Neural cell (in vitro differentiated cells): ENCODE measurements around the gene DERL3. TPM values are rescaled to one million over a fixed set of nuclear protein-coding genes. Genes with fewer than 3 reads are reported as not detected.

Source experiments
- H2AFZ ChIP-seq: fragments of 200-600, 300-800 bp; sonication (generic), shearing (Covaris generic); 2 replicates; pipeline ENCODE4 v1.6.0; 2014; ENCODE audit warnings: low read depth, mild to moderate bottlenecking, antibody characterized with exemption, low read length, moderate library complexity
- H3F3A ChIP-seq: fragments of 200-600 bp; shearing (Covaris generic); 2 replicates; pipeline ENCODE4 v1.6.1; 2016; ENCODE audit warnings: mild to moderate bottlenecking, moderate library complexity, mixed read lengths, antibody characterized with exemption, low read length; ENCODE audit not compliant: insufficient read depth, poor library complexity, severe bottlenecking
- H3K27ac ChIP-seq: fragments of 200-600, 300-800 bp; sonication (generic), shearing (Covaris generic); 2 replicates; pipeline ENCODE4 v1.5.1; 2014; ENCODE audit warnings: mild to moderate bottlenecking, low read length, moderate library complexity
- H3K27me3 ChIP-seq: fragments of 300-800, 200-600 bp; sonication (generic), shearing (Covaris generic); 2 replicates; pipeline ENCODE4 v1.6.0; 2014; ENCODE audit warnings: mild to moderate bottlenecking, low read depth, low read length, moderate library complexity; ENCODE audit not compliant: insufficient read depth
- H3K36me3 ChIP-seq: fragments of 300-800, 200-600 bp; sonication (generic), shearing (Covaris generic); 2 replicates; pipeline ENCODE4 v1.5.1; 2014; ENCODE audit warnings: mild to moderate bottlenecking, antibody characterized with exemption, low read length, moderate library complexity; ENCODE audit not compliant: insufficient read depth
- H3K4me2 ChIP-seq: fragments of 300-800, 200-600 bp; sonication (generic), shearing (Covaris generic); 2 replicates; pipeline ENCODE4 v1.6.0; 2014; ENCODE audit warnings: mild to moderate bottlenecking, low read length
- H3K4me3 ChIP-seq: fragments of 300-800, 200-600 bp; sonication (generic), shearing (Covaris generic); 2 replicates; pipeline ENCODE4 v1.5.1; 2014; ENCODE audit warnings: mild to moderate bottlenecking, low read length, moderate library complexity
- H3K79me2 ChIP-seq: fragments of 200-600 bp; shearing (Covaris generic); replicated peaks from 2 replicates; pipeline ENCODE4 v1.6.0; 2014; ENCODE audit warnings: mild to moderate bottlenecking, low read length, moderate library complexity; ENCODE audit not compliant: insufficient read depth
- H3K9ac ChIP-seq: fragments of 300-800, 200-600 bp; sonication (generic), shearing (Covaris generic); 2 replicates; pipeline ENCODE4 v1.6.1; 2016; ENCODE audit warnings: mild to moderate bottlenecking, low read length, mixed read lengths
- H3K9me2 ChIP-seq: fragments of 200-600 bp; shearing (Covaris generic); 2 replicates; pipeline ENCODE4 v1.6.1; 2016; ENCODE audit warnings: mild to moderate bottlenecking, low read length, mixed read lengths; ENCODE audit not compliant: insufficient read depth
- H3K9me3 ChIP-seq: fragments of 200-600, 300-800 bp; sonication (generic), shearing (Covaris generic); 2 replicates; pipeline ENCODE4 v1.6.1; 2016; ENCODE audit warnings: mild to moderate bottlenecking, mixed run types, low read length, moderate library complexity, mixed read lengths
- H4K20me1 ChIP-seq: fragments of 200-600 bp; shearing (Covaris generic); 2 replicates; pipeline ENCODE4 v1.6.1; 2016; ENCODE audit warnings: mild to moderate bottlenecking, mixed run types; ENCODE audit not compliant: insufficient read depth
- EP300 ChIP-seq: fragments of 450-650 bp; conservative IDR thresholded peaks from 2 replicates; pipeline ENCODE4 v1.6.1; 2014; ENCODE audit warnings: antibody characterized with exemption, mild to moderate bottlenecking, moderate library complexity; ENCODE audit not compliant: poor library complexity, severe bottlenecking
- EZH2 ChIP-seq: fragments of 200-600, 300-800 bp; shearing (Covaris generic), sonication (generic); IDR thresholded peaks from 2 replicates; pipeline ENCODE4 v1.6.1; 2014; ENCODE audit warnings: antibody characterized with exemption, low read length, borderline replicate concordance, mild to moderate bottlenecking; ENCODE audit not compliant: insufficient read depth, poor library complexity, severe bottlenecking
- MXI1 ChIP-seq: fragments of 450-650 bp; conservative IDR thresholded peaks from 2 replicates; pipeline ENCODE4 v1.6.1; 2014; ENCODE audit warnings: antibody characterized with exemption, mild to moderate bottlenecking; ENCODE audit not compliant: poor library complexity, severe bottlenecking
- POLR2AphosphoS5 ChIP-seq: IDR thresholded peaks from 2 replicates; pipeline ENCODE4 v1.6.1; 2012
- RAD21 ChIP-seq: fragments of 450-650 bp; conservative IDR thresholded peaks from 2 replicates; pipeline ENCODE4 v1.6.1; 2014; ENCODE audit warnings: antibody characterized with exemption, mild to moderate bottlenecking, moderate library complexity
- SMC3 ChIP-seq: fragments of 450-650 bp; conservative IDR thresholded peaks from 2 replicates; pipeline ENCODE4 v1.6.1; 2014; ENCODE audit warnings: antibody characterized with exemption, mild to moderate bottlenecking, moderate library complexity; ENCODE audit not compliant: poor library complexity
- TAF1 ChIP-seq: IDR thresholded peaks from 2 replicates; pipeline ENCODE4 v1.6.1; 2012; ENCODE audit warnings: low read depth
- polyA plus RNA-seq: library from polyadenylated mRNA; depleted of rRNA; stranded (reverse); fragments of >200 nt; gene quantifications from 2 replicates; pipeline ENCODE4 v1.2.3, GENCODE V29; 2014
- TF ChIP-seq, protein P1 (sequence below): fragments of 450-650 bp; IDR thresholded peaks from 2 replicates; pipeline ENCODE4 v1.5.1; 2014; ENCODE audit warnings: antibody characterized with exemption, mild to moderate bottlenecking, moderate library complexity; ENCODE audit not compliant: poor library complexity, severe bottlenecking
- TF ChIP-seq, protein P2 (sequence below): IDR thresholded peaks from 2 replicates; pipeline ENCODE4 v1.6.1; 2012; ENCODE audit warnings: borderline replicate concordance

DERL3 gene
- polyA plus RNA-seq, 1 donor from 2014 or later, result 0.84 TPM

DNA sequence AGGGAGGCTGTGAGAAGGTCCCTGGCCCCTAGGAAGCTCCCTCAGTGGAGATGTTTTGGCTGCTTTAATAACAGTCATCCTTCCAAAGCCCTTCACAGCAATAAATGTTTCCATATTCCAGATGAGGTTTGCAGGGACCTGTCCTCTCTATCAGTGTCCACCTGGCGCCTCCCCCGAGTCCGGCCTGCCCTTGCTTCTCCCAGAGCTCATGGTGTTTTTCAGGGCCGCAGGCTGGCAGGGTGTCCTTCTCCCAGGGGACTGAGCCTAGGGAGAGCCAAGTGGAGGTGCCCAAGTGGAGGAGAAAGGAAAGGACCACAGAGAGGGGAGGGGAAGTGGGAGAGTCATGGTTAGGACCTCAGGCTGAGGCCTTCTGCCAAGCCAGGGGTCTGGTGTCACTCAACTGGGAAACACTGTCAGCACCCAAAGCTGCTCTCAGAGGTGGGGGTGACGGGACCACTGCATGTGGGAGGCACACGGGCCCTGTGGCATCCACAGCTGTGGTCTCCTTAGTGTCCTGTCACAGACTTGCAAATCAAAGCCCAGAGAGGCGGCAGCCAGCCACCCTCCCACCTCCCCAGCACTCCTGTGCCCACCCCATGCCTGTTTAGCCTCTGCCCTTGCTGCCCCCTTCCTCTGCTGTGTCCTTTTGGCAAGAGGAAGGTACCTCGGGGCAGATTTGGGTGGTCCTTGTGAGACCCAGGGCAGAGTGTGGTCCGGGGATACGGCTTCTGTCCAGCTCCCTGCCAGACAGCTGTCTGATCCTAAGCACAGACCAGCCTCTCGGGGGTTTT, 6.4 kb downstream of the DERL3 start:
- no peaks in the 10 kb centered on the region for H3K27me3 ChIP-seq
- no peaks in the 10 kb centered on the region for H3F3A ChIP-seq
- no peak overlapping the region for H3K4me2 ChIP-seq
- H3K36me3 ChIP-seq, result no peaks in the 10 kb centered on the region
- H4K20me1 ChIP-seq, result no peaks in the 10 kb centered on the region
- no peak overlapping the region for H3K9ac ChIP-seq
- no peaks in the 10 kb centered on the region for H3K9me3 ChIP-seq
- no peak overlapping the region for H2AFZ ChIP-seq
- no peaks in the 10 kb centered on the region for H3K9me2 ChIP-seq
- H3K4me3 ChIP-seq, result no peak overlapping the region
- TF ChIP-seq RAD21, result no peak
- TF ChIP-seq EZH2, result no peak
- TF ChIP-seq EP300, result no peak
- no peak for TF ChIP-seq POLR2AphosphoS5
- TF ChIP-seq MXI1, result no peak
- TF ChIP-seq TAF1, result no peak
- TF ChIP-seq, protein P1, sequence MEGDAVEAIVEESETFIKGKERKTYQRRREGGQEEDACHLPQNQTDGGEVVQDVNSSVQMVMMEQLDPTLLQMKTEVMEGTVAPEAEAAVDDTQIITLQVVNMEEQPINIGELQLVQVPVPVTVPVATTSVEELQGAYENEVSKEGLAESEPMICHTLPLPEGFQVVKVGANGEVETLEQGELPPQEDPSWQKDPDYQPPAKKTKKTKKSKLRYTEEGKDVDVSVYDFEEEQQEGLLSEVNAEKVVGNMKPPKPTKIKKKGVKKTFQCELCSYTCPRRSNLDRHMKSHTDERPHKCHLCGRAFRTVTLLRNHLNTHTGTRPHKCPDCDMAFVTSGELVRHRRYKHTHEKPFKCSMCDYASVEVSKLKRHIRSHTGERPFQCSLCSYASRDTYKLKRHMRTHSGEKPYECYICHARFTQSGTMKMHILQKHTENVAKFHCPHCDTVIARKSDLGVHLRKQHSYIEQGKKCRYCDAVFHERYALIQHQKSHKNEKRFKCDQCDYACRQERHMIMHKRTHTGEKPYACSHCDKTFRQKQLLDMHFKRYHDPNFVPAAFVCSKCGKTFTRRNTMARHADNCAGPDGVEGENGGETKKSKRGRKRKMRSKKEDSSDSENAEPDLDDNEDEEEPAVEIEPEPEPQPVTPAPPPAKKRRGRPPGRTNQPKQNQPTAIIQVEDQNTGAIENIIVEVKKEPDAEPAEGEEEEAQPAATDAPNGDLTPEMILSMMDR, result no peak
- TF ChIP-seq, protein P2, sequence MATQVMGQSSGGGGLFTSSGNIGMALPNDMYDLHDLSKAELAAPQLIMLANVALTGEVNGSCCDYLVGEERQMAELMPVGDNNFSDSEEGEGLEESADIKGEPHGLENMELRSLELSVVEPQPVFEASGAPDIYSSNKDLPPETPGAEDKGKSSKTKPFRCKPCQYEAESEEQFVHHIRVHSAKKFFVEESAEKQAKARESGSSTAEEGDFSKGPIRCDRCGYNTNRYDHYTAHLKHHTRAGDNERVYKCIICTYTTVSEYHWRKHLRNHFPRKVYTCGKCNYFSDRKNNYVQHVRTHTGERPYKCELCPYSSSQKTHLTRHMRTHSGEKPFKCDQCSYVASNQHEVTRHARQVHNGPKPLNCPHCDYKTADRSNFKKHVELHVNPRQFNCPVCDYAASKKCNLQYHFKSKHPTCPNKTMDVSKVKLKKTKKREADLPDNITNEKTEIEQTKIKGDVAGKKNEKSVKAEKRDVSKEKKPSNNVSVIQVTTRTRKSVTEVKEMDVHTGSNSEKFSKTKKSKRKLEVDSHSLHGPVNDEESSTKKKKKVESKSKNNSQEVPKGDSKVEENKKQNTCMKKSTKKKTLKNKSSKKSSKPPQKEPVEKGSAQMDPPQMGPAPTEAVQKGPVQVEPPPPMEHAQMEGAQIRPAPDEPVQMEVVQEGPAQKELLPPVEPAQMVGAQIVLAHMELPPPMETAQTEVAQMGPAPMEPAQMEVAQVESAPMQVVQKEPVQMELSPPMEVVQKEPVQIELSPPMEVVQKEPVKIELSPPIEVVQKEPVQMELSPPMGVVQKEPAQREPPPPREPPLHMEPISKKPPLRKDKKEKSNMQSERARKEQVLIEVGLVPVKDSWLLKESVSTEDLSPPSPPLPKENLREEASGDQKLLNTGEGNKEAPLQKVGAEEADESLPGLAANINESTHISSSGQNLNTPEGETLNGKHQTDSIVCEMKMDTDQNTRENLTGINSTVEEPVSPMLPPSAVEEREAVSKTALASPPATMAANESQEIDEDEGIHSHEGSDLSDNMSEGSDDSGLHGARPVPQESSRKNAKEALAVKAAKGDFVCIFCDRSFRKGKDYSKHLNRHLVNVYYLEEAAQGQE, result no peak
- no peak for TF ChIP-seq SMC3
- H3K27ac ChIP-seq, result no peak overlapping the region
- peaks cover 12% of the 10 kb centered on the region for H3K79me2 ChIP-seq

DNA sequence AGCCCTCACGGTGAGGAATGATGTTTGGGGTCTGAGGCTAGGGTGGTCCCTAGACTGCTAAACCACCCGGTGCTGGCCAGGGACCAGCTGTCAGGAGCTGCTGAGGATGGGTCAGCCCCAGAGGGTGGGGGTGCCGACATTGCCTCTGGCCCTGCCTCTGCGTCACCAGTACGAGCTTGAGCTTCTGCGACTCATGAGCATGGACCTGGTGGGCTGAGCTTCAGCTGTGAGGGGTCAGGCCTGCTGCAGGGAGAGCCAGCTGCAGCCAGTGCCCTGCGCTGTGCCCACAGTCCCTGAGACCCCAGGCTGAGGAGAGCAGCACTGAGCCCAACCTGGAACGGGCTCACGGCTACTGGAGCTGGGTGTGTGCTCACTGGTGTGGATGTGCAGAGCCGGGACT, 7.0 kb downstream of the DERL3 start:
- peaks cover 12% of the 10 kb centered on the region for H3K79me2 ChIP-seq
- H3K4me3 ChIP-seq, result no peak overlapping the region
- H3K9me3 ChIP-seq, result no peaks in the 10 kb centered on the region
- no peak overlapping the region for H3K9ac ChIP-seq
- no peak overlapping the region for H3K4me2 ChIP-seq
- H3F3A ChIP-seq, result no peaks in the 10 kb centered on the region
- no peaks in the 10 kb centered on the region for H3K36me3 ChIP-seq
- H2AFZ ChIP-seq, result no peak overlapping the region
- H3K27ac ChIP-seq, result no peak overlapping the region
- no peaks in the 10 kb centered on the region for H3K27me3 ChIP-seq
- H3K9me2 ChIP-seq, result no peaks in the 10 kb centered on the region
- no peaks in the 10 kb centered on the region for H4K20me1 ChIP-seq
- TF ChIP-seq POLR2AphosphoS5, result no peak
- no peak for TF ChIP-seq RAD21
- TF ChIP-seq, protein P1, result no peak
- TF ChIP-seq SMC3, result no peak
- TF ChIP-seq TAF1, result no peak
- no peak for TF ChIP-seq MXI1
- TF ChIP-seq, protein P2, result no peak
- TF ChIP-seq EZH2, result no peak
